ENCODE measurements around the gene SYNGAP1.

DNA sequence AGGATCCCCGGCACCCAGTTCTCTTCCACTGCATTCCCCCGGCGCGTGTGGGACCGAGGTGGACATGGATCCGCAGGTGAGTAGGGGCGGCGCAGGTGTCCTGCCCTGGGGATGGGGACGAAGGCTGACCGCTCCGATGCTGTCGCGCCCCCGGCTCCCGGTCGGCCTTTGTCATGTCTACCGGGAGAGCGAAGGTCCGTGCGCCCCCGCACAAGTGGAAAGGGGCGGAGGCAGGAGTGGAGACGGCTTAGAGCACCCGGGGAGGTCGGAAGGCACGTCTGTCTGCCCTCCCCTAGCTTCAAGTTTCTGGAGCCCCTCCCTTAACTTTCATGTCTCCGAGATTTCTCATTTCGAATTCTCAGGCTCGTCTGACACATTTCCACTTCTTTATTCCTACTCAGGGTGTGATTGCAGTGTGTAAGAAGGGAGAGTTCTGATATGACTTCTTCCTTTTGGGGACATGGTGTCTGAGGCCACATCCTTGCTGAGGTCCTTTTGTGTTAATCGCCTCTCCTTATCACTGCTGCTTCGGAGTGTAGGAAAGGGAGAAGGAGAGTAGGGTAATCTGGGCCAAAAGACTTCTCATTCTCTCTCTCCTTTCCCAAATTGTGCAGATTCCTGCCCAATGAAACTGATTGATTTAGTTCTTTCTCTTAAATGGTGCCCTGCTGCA, 27.8 kb upstream of the SYNGAP1 start:
- TF ChIP-seq, protein P1, sequence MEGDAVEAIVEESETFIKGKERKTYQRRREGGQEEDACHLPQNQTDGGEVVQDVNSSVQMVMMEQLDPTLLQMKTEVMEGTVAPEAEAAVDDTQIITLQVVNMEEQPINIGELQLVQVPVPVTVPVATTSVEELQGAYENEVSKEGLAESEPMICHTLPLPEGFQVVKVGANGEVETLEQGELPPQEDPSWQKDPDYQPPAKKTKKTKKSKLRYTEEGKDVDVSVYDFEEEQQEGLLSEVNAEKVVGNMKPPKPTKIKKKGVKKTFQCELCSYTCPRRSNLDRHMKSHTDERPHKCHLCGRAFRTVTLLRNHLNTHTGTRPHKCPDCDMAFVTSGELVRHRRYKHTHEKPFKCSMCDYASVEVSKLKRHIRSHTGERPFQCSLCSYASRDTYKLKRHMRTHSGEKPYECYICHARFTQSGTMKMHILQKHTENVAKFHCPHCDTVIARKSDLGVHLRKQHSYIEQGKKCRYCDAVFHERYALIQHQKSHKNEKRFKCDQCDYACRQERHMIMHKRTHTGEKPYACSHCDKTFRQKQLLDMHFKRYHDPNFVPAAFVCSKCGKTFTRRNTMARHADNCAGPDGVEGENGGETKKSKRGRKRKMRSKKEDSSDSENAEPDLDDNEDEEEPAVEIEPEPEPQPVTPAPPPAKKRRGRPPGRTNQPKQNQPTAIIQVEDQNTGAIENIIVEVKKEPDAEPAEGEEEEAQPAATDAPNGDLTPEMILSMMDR (IDR thresholded peaks at IDR 0.05; ENCODE audit: borderline replicate concordance, extremely low read depth, low read length, poor library complexity, severe bottlenecking) = no peak
- no peak for TF ChIP-seq EZH2 (IDR thresholded peaks at IDR 0.05; ENCODE audit: borderline replicate concordance, low read depth, low read length, severe bottlenecking)

Data from DND-41 (cell line).